ENCODE data around the gene LMTK2. TPM values are rescaled to one million over a fixed set of nuclear protein-coding genes. Genes with fewer than 3 reads are reported as not detected.

The LMTK2 gene
- total RNA-seq, 1 experiment from 2014 or later, result 37.1 TPM

DNA sequence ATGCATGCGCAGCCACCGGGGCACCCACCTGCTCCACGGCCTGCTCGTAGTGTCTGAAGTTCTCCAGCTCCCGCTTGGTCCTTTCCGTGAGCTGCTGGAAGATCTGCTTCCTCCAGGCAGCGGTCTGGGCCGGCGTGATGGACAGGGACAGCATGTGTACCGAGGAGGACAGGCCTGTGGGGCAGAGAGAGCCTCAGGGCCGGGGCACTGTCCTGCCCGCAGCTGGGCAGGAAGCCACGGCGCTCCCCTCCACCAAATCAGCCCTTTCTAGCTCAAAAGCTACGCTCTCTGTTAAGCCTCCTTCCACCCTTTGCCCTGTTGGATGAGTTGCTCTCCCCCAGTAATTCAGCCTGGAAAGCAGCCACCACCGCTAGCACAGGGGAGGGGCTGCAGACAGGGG, 126.1 kb downstream of the LMTK2 start:
- no peak overlapping the region for H3K27ac ChIP-seq
- no peaks in the 10 kb centered on the region for H3F3A ChIP-seq (ENCODE audit: insufficient read depth, low read depth)
- H3K9me3 ChIP-seq (ENCODE audit: insufficient read depth, low read depth), result no peaks in the 10 kb centered on the region
- H3K4me3 ChIP-seq, result no peak overlapping the region
- H3K27me3 ChIP-seq (ENCODE audit: insufficient read depth, low read depth), result no peaks in the 10 kb centered on the region
- no peak overlapping the region for H2AFZ ChIP-seq
- H3K9me2 ChIP-seq (ENCODE audit: insufficient read depth), result no peaks in the 10 kb centered on the region
- CTCF ChIA-PET, result no interaction called here
- H3K79me2 ChIP-seq (ENCODE audit: low read depth), result no peaks in the 10 kb centered on the region
- no TSS peak for BruUV-seq (replicated peaks)
- intact Hi-C loops (cut with micrococcal nuclease; ENCODE audit: unreplicated experiment), result no loop called here
- H3K36me3 ChIP-seq (ENCODE audit: low read depth), result no peaks in the 10 kb centered on the region
- TF ChIP-seq CTCF (conservative IDR thresholded peaks at IDR 0.05) (no peak), EZH2 (IDR thresholded peaks at IDR 0.05; ENCODE audit: low read depth) (no peak)
- H3K4me1 ChIP-seq (replicated peaks; ENCODE audit: insufficient read depth), result no peaks in the 10 kb centered on the region
- H4K20me1 ChIP-seq (ENCODE audit: insufficient read depth), result no peaks in the 10 kb centered on the region
- POLR2A ChIA-PET (ENCODE audit: unreplicated experiment), result no interaction called here
- H3K4me2 ChIP-seq, result no peak overlapping the region
- DNase-seq, result no peak

DNA sequence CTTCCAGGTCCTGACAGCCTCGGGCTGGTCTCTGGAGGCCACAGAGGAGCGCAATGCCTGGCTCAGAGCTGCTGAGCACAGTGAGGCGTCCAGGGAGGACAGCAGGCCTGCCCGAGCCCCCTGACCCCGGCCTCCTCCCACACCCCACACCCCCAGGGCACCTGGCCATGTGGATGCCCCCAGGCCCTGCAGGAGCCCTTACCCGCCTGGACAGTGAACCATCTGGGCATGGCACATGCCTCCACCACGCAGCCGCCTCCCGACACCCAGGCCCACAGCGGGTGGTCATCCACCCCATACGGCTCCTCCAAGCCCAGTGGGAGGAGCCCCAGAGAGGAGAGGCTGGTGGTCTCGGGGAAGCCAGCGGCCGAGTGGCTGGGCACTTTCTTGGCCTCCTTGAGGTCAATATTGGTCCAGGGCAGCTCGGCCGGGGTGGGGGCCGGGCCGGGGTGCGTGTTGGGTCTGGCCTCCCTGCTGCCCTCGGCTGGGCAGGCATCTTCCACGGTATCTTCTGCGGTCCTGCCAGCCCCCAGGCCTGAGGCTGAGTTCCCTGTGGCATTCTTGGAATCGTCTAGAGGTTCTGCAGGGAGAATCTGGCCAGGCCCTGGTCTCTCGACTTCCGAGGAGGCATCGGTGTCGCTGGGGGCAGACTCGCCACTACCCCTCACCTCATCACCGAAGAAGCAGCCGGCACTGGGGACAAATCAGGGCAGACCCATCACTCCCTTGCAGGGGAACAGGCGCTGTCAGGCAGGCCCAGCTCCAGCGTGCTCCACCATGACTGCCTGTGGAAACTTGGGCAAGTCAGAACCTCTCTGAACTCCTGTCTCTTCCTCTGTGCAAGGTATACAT, 126.8 kb downstream of the LMTK2 start:
- intact Hi-C loops (cut with micrococcal nuclease; ENCODE audit: unreplicated experiment), result no loop called here
- Histone ChIP-seq H3K4me2 (no peak overlapping the region), H3K36me3 (ENCODE audit: low read depth) (no peaks in the 10 kb centered on the region), H3K4me3 (no peak overlapping the region), H3K27me3 (ENCODE audit: insufficient read depth, low read depth) (no peaks in the 10 kb centered on the region), H3K79me2 (ENCODE audit: low read depth) (no peaks in the 10 kb centered on the region), H3K4me1 (replicated peaks; ENCODE audit: insufficient read depth) (no peaks in the 10 kb centered on the region), H3F3A (ENCODE audit: insufficient read depth, low read depth) (no peaks in the 10 kb centered on the region), H2AFZ (no peak overlapping the region), H3K9me2 (ENCODE audit: insufficient read depth) (no peaks in the 10 kb centered on the region), H3K27ac (no peak overlapping the region), H4K20me1 (ENCODE audit: insufficient read depth) (no peaks in the 10 kb centered on the region), H3K9me3 (ENCODE audit: insufficient read depth, low read depth) (no peaks in the 10 kb centered on the region)
- ChIA-PET POLR2A (ENCODE audit: unreplicated experiment) (no interaction called here), CTCF (interaction anchor here (0.6 kb wide), 1 partner anchor 36 kb away, joined by 5 read pairs; no protein-coding TSS in a partner anchor)
- no peak for TF ChIP-seq EZH2 (IDR thresholded peaks at IDR 0.05; ENCODE audit: low read depth)
- TF ChIP-seq CTCF (conservative IDR thresholded peaks at IDR 0.05), result no peak
- BruUV-seq (replicated peaks), result no TSS peak
- DNase-seq, result no peak

DNA sequence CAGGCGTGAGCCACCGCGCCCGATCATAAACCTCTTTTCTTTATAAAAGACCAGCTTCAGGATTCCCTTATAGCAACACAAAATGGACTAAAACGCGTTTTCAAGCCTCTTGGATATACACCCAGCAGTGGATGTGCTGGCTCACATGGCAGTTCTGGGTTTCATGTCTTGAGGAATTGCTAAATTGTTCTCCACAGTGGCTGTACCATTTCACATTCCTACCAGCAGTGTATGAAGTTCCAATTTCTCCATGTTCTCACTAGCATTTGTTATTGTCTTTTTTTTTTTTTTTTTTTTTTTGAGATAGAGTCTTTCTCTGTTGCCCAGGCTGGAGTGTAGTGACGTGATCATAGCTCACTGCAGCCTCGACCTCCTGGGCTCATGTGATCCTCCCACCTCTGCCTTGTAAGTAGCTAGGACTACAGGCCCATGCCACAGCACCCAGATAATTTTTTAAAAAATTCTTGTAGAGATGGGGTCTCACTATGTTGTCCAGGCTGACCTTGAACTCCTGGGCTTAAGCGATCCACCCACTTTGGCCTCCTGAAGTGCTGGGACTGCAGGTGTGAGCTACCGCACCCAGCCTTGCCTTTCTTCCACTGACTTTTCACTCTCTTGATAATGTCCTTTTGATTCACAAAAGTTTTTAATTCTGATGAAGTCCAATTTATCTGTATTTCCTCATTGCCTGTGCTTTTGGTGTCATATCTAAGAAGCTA, 127.9 kb downstream of the LMTK2 start:
- no peak overlapping the region for H3K27ac ChIP-seq
- H3K4me3 ChIP-seq, result no peak overlapping the region
- CTCF ChIA-PET, result interaction anchor here (0.6 kb wide), 1 partner anchor 832 kb away, joined by 10 read pairs; no protein-coding TSS in a partner anchor
- H3K36me3 ChIP-seq (ENCODE audit: low read depth), result no peaks in the 10 kb centered on the region
- no peaks in the 10 kb centered on the region for H3K9me3 ChIP-seq (ENCODE audit: insufficient read depth, low read depth)
- TSS peak; percentile 14 for BruUV-seq (replicated peaks)
- H3K79me2 ChIP-seq (ENCODE audit: low read depth), result no peaks in the 10 kb centered on the region
- no peak for DNase-seq
- no peaks in the 10 kb centered on the region for H3K27me3 ChIP-seq (ENCODE audit: insufficient read depth, low read depth)
- H2AFZ ChIP-seq, result no peak overlapping the region
- H4K20me1 ChIP-seq (ENCODE audit: insufficient read depth), result no peaks in the 10 kb centered on the region
- H3K4me2 ChIP-seq, result no peak overlapping the region
- H3K4me1 ChIP-seq (replicated peaks; ENCODE audit: insufficient read depth), result no peaks in the 10 kb centered on the region
- H3F3A ChIP-seq (ENCODE audit: insufficient read depth, low read depth), result no peaks in the 10 kb centered on the region
- TF ChIP-seq EZH2 (IDR thresholded peaks at IDR 0.05; ENCODE audit: low read depth) (no peak), CTCF (conservative IDR thresholded peaks at IDR 0.05) (no peak)
- H3K9me2 ChIP-seq (ENCODE audit: insufficient read depth), result no peaks in the 10 kb centered on the region
- intact Hi-C loops (cut with micrococcal nuclease; ENCODE audit: unreplicated experiment), result no loop called here
- POLR2A ChIA-PET (ENCODE audit: unreplicated experiment), result no interaction called here

Data from PC-9 (cell line).